GM18870 (cell line): ENCODE results near the gene PLPP1.
A peak's percentile ranks its signal among the peaks of the same experiment; 100 is the strongest.
"Not testable (repeated sequence)": the region's sequence is repeated elsewhere in the genome, so short reads cannot be mapped to it uniquely, and the experiment has no call there.

ENCODE experiments used
- ATAC-seq: cut with Tn5 transposase; IDR thresholded peaks from one replicate; pipeline ENCODE4 v1.9.1; 2021; ENCODE audit warnings: moderate library complexity; ENCODE audit not compliant: unreplicated experiment

The PLPP1 gene

GRCh38 chr5:55546947-55547346 is 12.2 kb upstream of the PLPP1 start:
- ATAC-seq, result no peak

DNA sequence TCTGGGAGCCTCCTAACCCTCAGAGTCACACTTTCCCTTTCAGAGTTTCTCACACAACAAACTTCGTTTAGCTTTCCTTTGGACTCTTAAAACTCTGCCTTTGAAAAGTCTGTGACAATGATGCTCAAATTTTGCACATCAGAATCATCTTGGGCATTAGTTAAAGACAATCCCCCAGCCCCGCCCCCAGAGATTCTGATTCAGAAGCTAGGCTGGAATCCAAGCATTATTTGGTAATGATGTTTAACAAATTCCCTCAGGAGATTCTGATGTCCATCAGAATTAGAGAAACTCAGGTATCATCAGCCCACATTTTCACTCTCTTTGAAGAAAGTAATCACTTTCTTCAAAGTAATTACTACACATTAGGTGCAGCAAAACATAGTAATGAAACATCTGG is 9.6 kb upstream of the PLPP1 start:
- ATAC-seq, result no peak

DNA sequence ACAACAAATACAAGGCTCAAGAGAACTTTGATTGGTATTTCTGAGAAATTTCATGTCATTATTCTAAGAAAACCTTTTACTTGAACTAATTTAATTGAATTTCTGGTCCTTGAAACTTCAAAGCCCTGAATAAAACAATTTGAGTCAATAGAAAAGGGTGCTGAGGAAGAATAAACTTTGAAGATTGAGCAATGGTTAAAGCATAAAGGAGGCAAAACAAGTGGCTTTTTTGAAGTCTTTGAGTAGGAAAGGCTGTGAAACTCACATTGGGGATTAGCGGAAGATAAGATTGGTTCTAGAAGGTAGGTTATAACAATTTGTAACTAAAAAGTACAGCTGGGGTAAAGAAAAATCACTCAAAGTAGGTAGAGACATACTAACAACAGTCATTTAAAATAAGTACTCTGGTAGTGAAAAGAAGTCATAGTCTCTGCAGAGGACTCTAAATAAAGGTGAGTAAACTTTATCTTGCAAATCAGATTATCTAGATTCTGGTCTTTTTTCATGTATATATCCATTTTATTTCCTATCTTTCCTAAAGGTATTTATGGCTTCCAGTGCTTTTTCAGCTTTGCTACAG is 6.4 kb upstream of the PLPP1 start:
- no peak for ATAC-seq

- no peak for ATAC-seq
Measured at GRCh38 chr5:55540525-55540924, 5.8 kb upstream of the PLPP1 start.

DNA sequence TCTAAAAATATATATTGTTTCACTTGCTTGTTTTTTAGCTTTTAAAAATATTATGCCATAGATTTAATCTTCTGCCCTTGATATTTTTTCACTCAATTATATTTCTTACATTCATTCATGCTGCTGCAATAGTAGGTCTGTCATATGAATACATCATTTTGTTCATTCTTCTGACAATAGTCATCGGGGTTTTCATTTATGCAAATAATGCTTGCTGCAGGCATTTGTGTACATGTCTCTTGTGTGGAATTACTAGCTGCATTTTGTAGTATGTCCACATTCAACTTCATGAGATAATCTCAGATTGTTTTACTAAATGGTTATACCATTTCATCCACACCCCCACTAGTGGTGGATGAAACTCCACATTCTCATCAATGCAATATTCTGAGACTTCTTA is 5.3 kb upstream of the PLPP1 start:
- ATAC-seq, result no peak

GRCh38 chr5:55538661-55539060 is 3.9 kb upstream of the PLPP1 start:
- ATAC-seq, result peak; percentile 35

- ATAC-seq, result not testable (repeated sequence)
Measured at GRCh38 chr5:55537315-55537714, 2.6 kb upstream of the PLPP1 start.

- ATAC-seq, result peak; percentile 2
Measured at GRCh38 chr5:55535199-55535905, 588 bp upstream of the PLPP1 start.

- peak; percentile 31 for ATAC-seq
Measured at GRCh38 chr5:55533521-55534435, 986 bp downstream of the PLPP1 start.

GRCh38 chr5:55530669-55531068 is 4.1 kb downstream of the PLPP1 start:
- no peak for ATAC-seq

GRCh38 chr5:55524816-55525215 is 9.9 kb downstream of the PLPP1 start:
- ATAC-seq, result no peak

- ATAC-seq, result no peak
Measured at GRCh38 chr5:55523293-55523692, 11.5 kb downstream of the PLPP1 start.

DNA sequence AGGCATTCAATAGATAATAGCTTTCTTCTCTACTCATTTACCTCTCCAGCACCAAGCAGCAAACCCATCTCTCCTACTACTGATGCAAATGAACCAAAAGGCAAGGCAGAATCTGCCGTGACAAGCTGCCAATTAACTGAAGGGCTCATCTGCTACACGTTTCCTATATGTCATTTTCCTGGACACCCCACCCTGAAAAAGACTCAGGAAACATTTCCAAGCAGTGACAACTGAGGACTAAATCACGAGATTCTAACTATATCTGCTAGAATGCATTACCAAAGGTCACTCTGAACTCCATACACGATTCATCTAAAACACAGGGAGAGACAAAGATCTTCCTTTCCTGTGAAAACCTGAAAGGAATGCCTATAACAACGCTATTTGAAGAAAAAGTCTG is 12.9 kb downstream of the PLPP1 start:
- no peak for ATAC-seq

- no peak for ATAC-seq
Measured at GRCh38 chr5:55520117-55520839, 14.5 kb downstream of the PLPP1 start.

- ATAC-seq, result no peak
Measured at GRCh38 chr5:55518831-55519390, 15.9 kb downstream of the PLPP1 start.

GRCh38 chr5:55517804-55518203 is 17.0 kb downstream of the PLPP1 start:
- no peak for ATAC-seq

- no peak for ATAC-seq
Measured at GRCh38 chr5:55511010-55511409, 23.8 kb downstream of the PLPP1 start.

GRCh38 chr5:55510523-55510880 is 24.3 kb downstream of the PLPP1 start:
- ATAC-seq, result no peak

- ATAC-seq, result no peak
Measured at GRCh38 chr5:55509796-55510522, 24.8 kb downstream of the PLPP1 start.

- ATAC-seq, result no peak
Measured at GRCh38 chr5:55509097-55509496, 25.7 kb downstream of the PLPP1 start.
